HG02763 (cell line): Measurements from ENCODE around the gene VCAN.
"Not testable (repeated sequence)": the region's sequence is repeated elsewhere in the genome, so short reads cannot be mapped to it uniquely, and the experiment has no call there.

Source experiments
- ATAC-seq: cut with Tn5 transposase; IDR thresholded peaks from one replicate; pipeline ENCODE4 v1.9.1; 2021; ENCODE audit warnings: mild to moderate bottlenecking, moderate library complexity; ENCODE audit not compliant: unreplicated experiment

The VCAN gene

GRCh38 chr5:83471405-83472212 is at the start of gene VCAN:
TSS of gene VCAN (plus strand) at chr5:83471744. CDS start at chr5:83483519, 11,775 bp downstream.
- no peak for ATAC-seq

DNA sequence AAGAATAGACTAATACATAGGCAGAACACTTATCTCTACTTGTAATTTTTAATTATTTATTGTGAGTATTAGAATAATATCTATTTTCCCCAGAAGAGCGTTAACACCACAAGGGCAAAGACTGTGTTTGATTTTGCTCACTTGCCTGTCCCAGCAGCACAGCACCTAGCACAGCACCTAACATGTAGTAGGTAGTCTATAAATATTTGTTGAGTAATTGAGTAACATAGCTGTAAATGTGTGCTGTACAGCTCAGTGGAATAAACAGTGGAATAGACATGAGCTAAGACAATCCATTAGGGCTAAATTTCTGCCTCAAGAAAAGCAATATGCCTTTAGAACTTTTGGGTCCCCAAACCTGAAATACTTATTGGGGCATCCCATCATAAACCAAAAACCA is 49.3 kb upstream of the VCAN start:
- ATAC-seq = no peak

DNA sequence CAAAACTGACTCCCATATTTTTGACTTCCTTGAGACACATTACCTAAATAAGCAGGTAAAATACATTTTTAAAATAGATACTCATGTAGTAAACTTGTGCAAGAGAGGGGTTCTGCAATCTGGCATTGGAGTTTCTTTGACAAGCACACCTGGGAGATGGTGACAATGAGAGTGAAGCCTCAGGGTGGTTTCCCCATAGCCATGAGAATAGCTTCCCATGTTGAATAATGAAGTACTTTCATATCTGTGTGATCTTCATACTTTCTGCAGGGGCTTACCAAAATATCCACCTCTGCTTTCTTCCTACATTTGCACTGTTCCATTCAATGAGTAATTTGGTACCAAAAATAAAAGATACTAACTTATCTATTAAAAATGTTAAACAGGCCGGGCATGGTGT is 44.7 kb upstream of the VCAN start:
- peak; percentile 62 for ATAC-seq

DNA sequence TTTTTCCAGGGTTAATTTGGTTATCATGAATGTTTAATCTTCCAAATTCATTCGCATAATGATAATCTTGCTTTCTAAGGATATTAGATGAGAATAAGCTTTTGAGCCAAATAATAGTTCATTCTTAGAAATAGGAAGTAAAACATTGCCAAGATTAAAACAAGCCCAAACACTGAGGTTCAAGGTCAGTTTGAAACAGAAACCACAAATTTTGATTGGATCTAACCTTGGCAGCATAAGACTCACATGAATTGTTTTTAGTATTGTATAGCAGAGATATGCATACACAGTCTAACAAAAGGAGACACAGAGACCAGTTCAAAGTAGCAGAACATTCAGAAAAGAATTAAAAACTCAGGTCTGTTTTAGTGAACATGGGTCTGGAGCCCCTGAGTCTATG is 43.4 kb upstream of the VCAN start:
- ATAC-seq = no peak

GRCh38 chr5:83428890-83429289 is 42.7 kb upstream of the VCAN start:
- ATAC-seq = no peak

- peak; percentile 73 for ATAC-seq
These were observed 41.2 kb upstream of the VCAN start for GRCh38 chr5:83430130-83431010.

- no peak for ATAC-seq
These were observed 37.7 kb upstream of the VCAN start for GRCh38 chr5:83433891-83434290.

DNA sequence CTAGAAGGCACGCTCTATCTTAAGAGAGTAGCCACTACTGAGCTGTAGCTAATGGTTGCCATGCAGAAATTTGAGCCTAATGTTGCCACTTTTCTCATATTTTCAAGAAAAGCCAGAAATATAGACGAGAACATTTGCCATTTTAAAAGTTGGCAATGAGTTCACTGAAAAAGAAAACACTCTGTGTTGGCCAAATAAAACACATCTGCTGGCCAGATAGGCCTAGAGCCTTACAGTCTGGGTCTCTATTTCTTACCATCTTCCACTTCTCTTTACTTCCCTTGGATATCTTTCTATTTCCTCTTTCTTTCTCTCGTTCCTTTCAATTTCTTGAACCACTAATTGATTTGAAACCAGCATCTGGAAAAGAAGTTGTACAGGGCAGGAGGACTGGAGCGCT is 36.6 kb upstream of the VCAN start:
- no peak for ATAC-seq

DNA sequence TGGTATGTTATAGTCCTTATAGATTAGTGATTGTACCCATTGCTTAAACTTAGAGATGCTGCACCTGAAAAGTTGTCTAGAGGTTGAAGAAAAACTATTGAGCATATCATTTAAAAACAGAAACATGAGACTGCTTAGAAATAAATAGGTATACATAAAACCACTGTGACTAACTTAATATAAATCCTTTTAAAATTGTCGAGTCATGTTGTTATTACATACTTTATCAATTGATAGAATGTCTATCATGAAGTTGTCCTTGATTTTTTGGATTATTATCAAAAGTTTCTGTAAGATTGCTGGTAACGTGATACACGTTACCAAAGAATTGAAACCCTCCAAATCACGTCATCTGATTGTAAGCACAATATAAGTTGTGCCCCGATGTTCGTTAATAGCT is 35.3 kb upstream of the VCAN start:
- no peak for ATAC-seq

DNA sequence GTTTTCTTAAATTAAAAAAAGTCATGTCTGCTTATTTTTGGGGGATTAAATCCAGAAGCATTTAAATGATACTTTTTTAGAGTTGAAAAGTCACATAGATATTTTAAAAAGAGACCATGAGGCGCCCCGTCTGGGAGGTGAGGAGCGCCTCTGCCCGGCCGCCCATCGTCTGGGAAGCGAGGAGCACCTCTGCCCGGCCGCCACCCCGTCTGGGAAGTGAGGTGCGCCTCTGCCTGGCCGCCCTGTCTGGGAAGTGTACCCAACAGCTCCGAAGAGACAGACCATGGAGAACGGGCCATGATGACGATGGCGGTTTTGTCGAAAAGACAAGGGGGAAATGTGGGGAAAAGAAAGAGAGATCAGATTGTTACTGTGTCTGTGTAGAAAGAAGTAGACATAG is 33.8 kb upstream of the VCAN start:
- ATAC-seq = not testable (repeated sequence)

DNA sequence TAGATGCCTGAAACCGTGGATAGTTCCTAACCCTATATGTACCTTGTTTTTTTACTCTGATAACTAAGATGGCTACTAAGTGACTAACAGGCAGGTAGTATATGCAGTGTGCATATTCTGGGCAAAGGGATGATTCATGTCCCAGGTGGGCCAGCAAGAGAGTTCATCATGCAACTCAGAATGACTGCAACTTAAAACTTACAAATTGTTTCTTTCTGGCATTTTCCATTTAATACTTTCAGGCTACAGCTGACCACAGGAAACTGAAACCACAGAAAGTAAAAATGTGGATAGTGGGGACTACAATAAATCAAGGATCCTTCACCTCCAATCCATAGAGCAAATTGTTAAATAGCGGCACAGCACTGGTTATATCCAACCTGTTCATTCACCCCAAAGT is 30.7 kb upstream of the VCAN start:
- ATAC-seq = no peak

- ATAC-seq = peak; percentile 85
These were observed 29.8 kb upstream of the VCAN start for GRCh38 chr5:83441747-83442146.

DNA sequence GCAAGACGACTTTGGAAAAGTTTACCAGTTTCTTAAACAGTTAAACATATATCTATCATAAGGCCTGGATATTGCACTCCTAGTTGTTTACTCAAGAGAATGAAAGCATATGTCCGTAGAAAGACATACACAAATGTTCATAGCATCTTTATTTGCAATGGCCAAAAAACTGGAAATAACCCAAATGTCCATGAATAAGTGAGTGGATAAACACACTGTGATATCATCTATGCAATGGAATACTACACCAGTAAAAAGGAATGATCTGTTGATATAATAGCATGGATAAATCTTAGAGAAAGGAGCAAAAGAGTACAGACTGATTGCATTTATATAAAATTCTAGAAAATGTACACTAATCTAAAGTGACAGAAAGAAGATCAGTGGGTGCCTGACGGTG is 28.0 kb upstream of the VCAN start:
- no peak for ATAC-seq

- no peak for ATAC-seq
These were observed 27.1 kb upstream of the VCAN start for GRCh38 chr5:83444445-83444844.

DNA sequence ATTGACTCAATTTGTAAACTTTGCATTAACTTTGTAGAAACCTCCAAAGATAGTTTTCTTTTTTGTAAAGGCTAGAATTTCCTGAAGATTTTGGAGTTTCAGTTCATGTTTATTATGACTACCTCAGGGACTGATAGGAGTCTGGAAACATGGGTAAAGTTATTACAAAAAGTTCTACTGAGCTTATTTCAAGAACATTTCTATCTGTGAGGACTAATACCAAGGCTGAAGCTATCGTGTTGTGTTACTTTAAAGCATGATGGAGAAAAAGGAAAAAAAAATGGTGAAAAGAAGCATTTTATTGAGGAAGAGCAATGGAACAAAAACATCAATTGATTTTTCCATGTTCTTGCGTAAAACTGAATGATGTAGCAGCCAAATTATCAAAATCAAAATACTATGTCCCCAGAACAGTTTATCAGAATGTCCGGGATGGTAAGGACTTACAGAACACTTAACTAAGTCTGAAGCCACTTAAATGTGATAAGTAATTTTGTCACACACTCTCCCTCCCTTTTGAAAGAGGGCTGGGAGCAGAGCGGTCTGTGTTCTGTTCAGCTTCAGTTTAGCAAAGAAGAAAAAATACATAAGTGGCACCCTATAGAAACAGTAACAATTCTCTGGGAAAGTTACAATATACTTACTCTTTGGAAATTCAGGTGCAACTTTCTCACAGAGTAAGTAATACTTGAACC is 25.1 kb upstream of the VCAN start:
- ATAC-seq = no peak

- ATAC-seq = no peak
These were observed 24.0 kb upstream of the VCAN start for GRCh38 chr5:83447533-83447932.

DNA sequence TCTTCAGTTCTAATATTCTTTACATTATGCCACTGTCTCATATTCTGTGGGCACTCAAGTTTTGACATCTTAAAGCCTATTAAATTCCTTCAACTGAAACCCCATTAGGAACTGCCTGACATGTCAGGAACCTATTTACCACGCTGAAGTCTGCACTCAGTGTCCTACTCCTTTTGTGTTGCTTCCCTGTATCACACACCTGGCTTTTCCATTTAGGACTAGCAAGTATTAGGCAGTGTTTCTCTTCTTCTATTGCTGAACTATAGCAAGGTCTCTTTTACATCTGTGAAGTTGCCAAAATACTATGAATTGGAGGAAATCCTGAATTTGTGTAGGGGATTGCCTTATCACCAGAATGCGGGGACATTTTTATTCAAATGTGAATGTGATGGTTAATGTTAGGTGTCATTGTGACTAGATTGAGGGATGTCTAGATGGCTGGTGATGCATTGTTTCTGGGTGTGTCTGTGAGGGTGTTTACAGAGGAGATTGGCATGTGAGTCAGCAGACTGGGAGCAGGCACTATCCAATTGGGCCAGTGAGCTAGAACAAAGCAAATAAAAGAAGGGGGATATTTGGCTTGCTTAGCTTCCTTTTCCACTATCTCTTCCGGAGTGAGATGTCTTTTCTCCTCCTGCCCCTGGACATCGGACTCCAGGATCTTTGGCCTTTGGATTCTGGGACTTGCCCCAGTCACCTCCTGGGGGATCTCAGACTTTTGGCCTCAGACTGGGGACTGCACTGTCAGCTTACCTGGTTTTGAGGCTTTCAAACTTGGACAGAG is 21.2 kb upstream of the VCAN start:
- ATAC-seq = no peak

DNA sequence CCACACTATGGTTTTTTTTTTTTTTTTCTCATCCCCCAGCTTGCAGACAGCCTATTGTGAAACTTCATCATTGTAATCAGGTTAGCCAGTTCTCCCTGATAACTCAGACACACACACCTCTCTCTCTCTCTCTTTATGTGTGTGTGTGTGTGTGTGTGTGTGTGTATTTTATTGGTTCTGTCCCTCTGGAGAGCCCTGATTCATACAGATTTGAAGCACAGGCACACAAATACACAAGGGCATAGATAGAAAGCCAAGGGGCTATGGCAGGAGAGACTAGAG is 20.6 kb upstream of the VCAN start:
- no peak for ATAC-seq

GRCh38 chr5:83451955-83452354 is 19.6 kb upstream of the VCAN start:
- no peak for ATAC-seq

GRCh38 chr5:83453937-83454336 is 17.6 kb upstream of the VCAN start:
- no peak for ATAC-seq

- ATAC-seq = no peak
These were observed 7.3 kb upstream of the VCAN start for GRCh38 chr5:83464261-83464660.
